Neural progenitor cell (in vitro differentiated cells): ENCODE measurements around the gene CELF4. TPM values are rescaled to one million over a fixed set of nuclear protein-coding genes. Genes with fewer than 3 reads are reported as not detected.

Experiments
- DNase-seq: peaks from one replicate; pipeline ENCODE4 v3.0.0-alpha.2; 2016; ENCODE audit warnings: low spot score
- H2AFZ ChIP-seq: fragments of 200-600 bp; sonication (generic); replicated peaks from 2 replicates; pipeline ENCODE4 v1.6.1; 2016; ENCODE audit warnings: antibody characterized with exemption
- H3F3A ChIP-seq: fragments of 200-600 bp; sonication (generic); 2 replicates; pipeline ENCODE4 v1.6.1; 2016; ENCODE audit warnings: antibody characterized with exemption, low read depth
- H3K27ac ChIP-seq: fragments of 200-600 bp; sonication (generic); 2 replicates; pipeline ENCODE4 v1.5.1; 2016; ENCODE audit warnings: mild to moderate bottlenecking
- H3K27me3 ChIP-seq: fragments of 200-600 bp; sonication (generic); 2 replicates; pipeline ENCODE4 v1.6.1; 2016; ENCODE audit warnings: mild to moderate bottlenecking, moderate library complexity
- H3K36me3 ChIP-seq: fragments of 200-600 bp; sonication (generic); 2 replicates; pipeline ENCODE4 v1.5.1; 2016
- H3K4me1 ChIP-seq: fragments of 200-600 bp; sonication (generic); 2 replicates; pipeline ENCODE4 v1.6.1; 2016; ENCODE audit warnings: mixed run types
- H3K4me2 ChIP-seq: fragments of 200-600 bp; sonication (generic); 2 replicates; pipeline ENCODE4 v1.6.1; 2016
- H3K4me3 ChIP-seq: fragments of 200-600 bp; sonication (generic); 2 replicates; pipeline ENCODE4 v1.5.1; 2016
- H3K79me2 ChIP-seq: fragments of 200-600 bp; sonication (generic); 2 replicates; pipeline ENCODE4 v1.6.1; 2016; ENCODE audit warnings: low read depth
- H3K9ac ChIP-seq: fragments of 200-600 bp; sonication (generic); 2 replicates; pipeline ENCODE4 v1.6.1; 2016
- H3K9me3 ChIP-seq: fragments of 200-600 bp; sonication (generic); 2 replicates; pipeline ENCODE4 v1.5.1; 2016; ENCODE audit warnings: low read depth
- H4K20me1 ChIP-seq: fragments of 200-600 bp; sonication (generic); 2 replicates; pipeline ENCODE4 v1.6.1; 2016; ENCODE audit warnings: low read depth
- H3K27ac Mint-ChIP-seq: 3 replicates; pipeline ENCODE4 v1.8.0; 2021; ENCODE audit warnings: mixed read lengths
- H3K27me3 Mint-ChIP-seq: 2 replicates; pipeline ENCODE4 v1.8.0; 2022; ENCODE audit warnings: low read depth, mild to moderate bottlenecking, inconsistent platforms, moderate library complexity, mixed read lengths; ENCODE audit not compliant: insufficient read depth
- H3K36me3 Mint-ChIP-seq: 3 replicates; pipeline ENCODE4 v1.8.0; 2021; ENCODE audit warnings: mixed read lengths
- H3K4me1 Mint-ChIP-seq: 3 replicates; pipeline ENCODE4 v1.8.0; 2021; ENCODE audit warnings: mixed read lengths
- H3K4me3 Mint-ChIP-seq: 3 replicates; pipeline ENCODE4 v1.8.0; 2021; ENCODE audit warnings: mild to moderate bottlenecking, moderate library complexity, mixed read lengths
- H3K9me3 Mint-ChIP-seq: 3 replicates; pipeline ENCODE4 v1.8.0; 2020; ENCODE audit warnings: mixed read lengths
- EZH2 ChIP-seq: fragments of 200-600 bp; sonication (generic); IDR thresholded peaks from 2 replicates; pipeline ENCODE4 v1.6.1; 2017; ENCODE audit warnings: antibody characterized with exemption, mild to moderate bottlenecking, moderate library complexity
- EZH2phosphoT487 ChIP-seq: fragments of 200-600 bp; sonication (generic); IDR thresholded peaks from 2 replicates; pipeline ENCODE4 v1.6.1; 2017; ENCODE audit warnings: antibody characterized with exemption
- total RNA-seq: library from RNA; depleted of rRNA; stranded (reverse); fragments of >200 nt; gene quantifications from 2 replicates; pipeline ENCODE4 v1.2.3, GENCODE V29; 2015; ENCODE audit warnings: low replicate concordance
- TF ChIP-seq, protein P1 (sequence below): fragments of 200-600 bp; sonication (generic); IDR thresholded peaks from 2 replicates; pipeline ENCODE4 v1.5.1; 2017; ENCODE audit warnings: antibody characterized with exemption, mild to moderate bottlenecking

Gene CELF4
- total RNA-seq, 1 donor from 2014 or later = 1.8 TPM

DNA sequence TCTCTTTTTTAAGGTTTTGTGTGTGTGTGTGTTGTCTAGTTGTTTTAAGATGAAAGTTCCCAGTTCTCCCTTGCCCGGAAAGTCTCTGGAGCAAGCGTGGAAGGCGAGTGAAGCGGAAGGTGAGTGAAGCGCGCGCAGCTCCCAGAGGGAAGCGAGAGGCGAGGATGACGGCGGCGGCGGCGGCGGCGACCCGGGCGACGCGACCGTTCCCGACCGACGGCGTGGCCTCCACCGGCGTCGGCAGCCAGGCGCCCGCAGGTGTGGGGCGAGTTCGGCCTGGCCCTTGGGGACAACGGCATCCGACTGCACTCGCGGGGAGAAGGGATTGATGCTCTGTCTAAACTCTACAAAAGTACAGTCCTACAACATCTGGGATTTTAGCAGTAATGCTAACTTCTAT lies 321.9 kb downstream of the CELF4 start:
- Mint-ChIP-seq H3K4me1 (peaks cover 5% of the 10 kb centered on the region), H3K36me3 (no peaks in the 10 kb centered on the region), H3K27ac (no peak overlapping the region), H3K4me3 (peak overlapping the region; percentile 11), H3K9me3 (no peaks in the 10 kb centered on the region), H3K27me3 (peaks cover 18% of the 10 kb centered on the region)
- H3K4me3 ChIP-seq = no peak overlapping the region
- no peak overlapping the region for H3K27ac ChIP-seq
- H4K20me1 ChIP-seq = peaks cover 3% of the 10 kb centered on the region
- no peak overlapping the region for H3K9ac ChIP-seq
- H3K79me2 ChIP-seq = no peaks in the 10 kb centered on the region
- peak; percentile 67 for DNase-seq
- TF ChIP-seq EZH2 (peak; percentile 63), EZH2phosphoT487 (no peak)
- H3K4me2 ChIP-seq = peak overlapping the region; percentile 68
- peaks cover 39% of the 10 kb centered on the region for H3K27me3 ChIP-seq
- H2AFZ ChIP-seq = no peak overlapping the region
- no peaks in the 10 kb centered on the region for H3K36me3 ChIP-seq
- no peaks in the 10 kb centered on the region for H3K9me3 ChIP-seq
- H3K4me1 ChIP-seq = no peaks in the 10 kb centered on the region
- no peaks in the 10 kb centered on the region for H3F3A ChIP-seq

DNA sequence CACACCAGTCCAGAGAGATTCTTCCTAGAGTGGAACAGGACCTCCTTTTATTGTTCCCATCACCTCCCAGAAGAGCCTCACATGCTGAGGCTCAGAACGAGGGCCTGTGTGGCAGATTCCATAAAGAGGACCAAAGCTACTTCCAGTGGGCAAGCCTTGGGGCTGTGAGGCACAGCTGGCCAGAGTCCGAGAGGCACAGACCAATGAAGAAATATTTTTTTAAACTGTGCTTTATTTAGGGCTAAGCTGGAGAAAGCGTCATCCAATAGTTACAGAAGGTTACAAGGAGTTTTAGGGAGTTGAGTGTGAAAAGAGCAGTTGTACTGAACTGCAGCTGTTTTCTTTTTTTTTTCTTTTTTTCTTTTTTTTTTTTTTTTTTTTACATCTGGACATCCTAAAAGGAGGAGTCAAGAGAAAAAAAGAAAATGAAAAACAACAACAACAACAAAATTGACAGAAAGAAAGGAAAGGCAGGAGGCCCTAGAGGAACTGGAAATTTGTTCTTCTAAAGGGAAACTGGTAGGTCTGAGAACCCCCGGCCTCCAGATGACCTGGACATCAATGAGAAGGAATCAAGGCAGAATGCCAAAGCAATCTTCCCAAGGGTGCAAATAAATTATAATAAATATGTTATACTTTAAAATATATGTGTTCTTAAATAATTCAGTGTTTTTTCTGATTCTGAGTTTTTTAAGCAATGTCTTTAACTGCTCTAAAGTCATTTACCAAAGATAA lies 322.6 kb downstream of the CELF4 start:
- no peak overlapping the region for H3K4me3 Mint-ChIP-seq
- Histone ChIP-seq H3K4me2 (peak overlapping the region; percentile 68), H3F3A (no peaks in the 10 kb centered on the region), H2AFZ (no peak overlapping the region), H3K79me2 (no peaks in the 10 kb centered on the region), H3K27me3 (peaks cover 39% of the 10 kb centered on the region), H3K36me3 (no peaks in the 10 kb centered on the region), H3K9ac (no peak overlapping the region), H3K4me3 (no peak overlapping the region), H4K20me1 (peaks cover 3% of the 10 kb centered on the region), H3K4me1 (no peaks in the 10 kb centered on the region), H3K9me3 (no peaks in the 10 kb centered on the region), H3K27ac (no peak overlapping the region)
- no peak for TF ChIP-seq EZH2
- TF ChIP-seq, protein P1, sequence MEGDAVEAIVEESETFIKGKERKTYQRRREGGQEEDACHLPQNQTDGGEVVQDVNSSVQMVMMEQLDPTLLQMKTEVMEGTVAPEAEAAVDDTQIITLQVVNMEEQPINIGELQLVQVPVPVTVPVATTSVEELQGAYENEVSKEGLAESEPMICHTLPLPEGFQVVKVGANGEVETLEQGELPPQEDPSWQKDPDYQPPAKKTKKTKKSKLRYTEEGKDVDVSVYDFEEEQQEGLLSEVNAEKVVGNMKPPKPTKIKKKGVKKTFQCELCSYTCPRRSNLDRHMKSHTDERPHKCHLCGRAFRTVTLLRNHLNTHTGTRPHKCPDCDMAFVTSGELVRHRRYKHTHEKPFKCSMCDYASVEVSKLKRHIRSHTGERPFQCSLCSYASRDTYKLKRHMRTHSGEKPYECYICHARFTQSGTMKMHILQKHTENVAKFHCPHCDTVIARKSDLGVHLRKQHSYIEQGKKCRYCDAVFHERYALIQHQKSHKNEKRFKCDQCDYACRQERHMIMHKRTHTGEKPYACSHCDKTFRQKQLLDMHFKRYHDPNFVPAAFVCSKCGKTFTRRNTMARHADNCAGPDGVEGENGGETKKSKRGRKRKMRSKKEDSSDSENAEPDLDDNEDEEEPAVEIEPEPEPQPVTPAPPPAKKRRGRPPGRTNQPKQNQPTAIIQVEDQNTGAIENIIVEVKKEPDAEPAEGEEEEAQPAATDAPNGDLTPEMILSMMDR = no peak
- no peak for TF ChIP-seq EZH2phosphoT487
- H3K36me3 Mint-ChIP-seq = no peaks in the 10 kb centered on the region
- H3K27me3 Mint-ChIP-seq = peaks cover 20% of the 10 kb centered on the region
- no peak for DNase-seq
- peaks cover 2% of the 10 kb centered on the region for H3K4me1 Mint-ChIP-seq
- no peak overlapping the region for H3K27ac Mint-ChIP-seq
- no peaks in the 10 kb centered on the region for H3K9me3 Mint-ChIP-seq

DNA sequence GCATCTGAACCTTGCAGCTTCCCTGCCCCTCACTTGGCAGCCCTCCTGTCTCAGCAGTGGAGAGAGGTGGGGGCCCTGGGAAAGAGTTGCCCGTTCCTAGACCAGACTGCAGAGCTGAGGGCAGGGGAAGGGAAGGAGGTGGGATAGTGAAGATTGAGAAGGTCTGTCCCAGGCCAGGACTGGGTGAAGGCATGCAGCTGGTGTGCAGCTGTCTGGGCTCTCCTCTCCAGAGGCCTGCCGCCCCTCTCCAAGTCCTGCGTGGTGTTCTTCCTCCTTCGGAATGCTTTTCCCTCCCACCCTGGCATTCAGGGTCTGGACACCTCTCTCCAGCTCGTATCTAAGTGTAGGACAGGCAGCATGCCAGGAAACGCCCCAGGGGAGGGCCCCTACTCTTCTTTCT lies 323.5 kb downstream of the CELF4 start:
- H3K4me3 ChIP-seq = no peak overlapping the region
- no peak overlapping the region for H3K4me3 Mint-ChIP-seq
- H3K27ac ChIP-seq = no peak overlapping the region
- H3K36me3 Mint-ChIP-seq = no peaks in the 10 kb centered on the region
- no peaks in the 10 kb centered on the region for H3K79me2 ChIP-seq
- no peak overlapping the region for H2AFZ ChIP-seq
- TF ChIP-seq EZH2 = no peak
- TF ChIP-seq EZH2phosphoT487 = no peak
- TF ChIP-seq, protein P1 = no peak
- H3K27me3 ChIP-seq = peaks cover 39% of the 10 kb centered on the region
- H3K4me1 ChIP-seq = no peaks in the 10 kb centered on the region
- peaks cover 18% of the 10 kb centered on the region for H3K27me3 Mint-ChIP-seq
- H3K9me3 ChIP-seq = no peaks in the 10 kb centered on the region
- no peak overlapping the region for H3K27ac Mint-ChIP-seq
- H3K4me1 Mint-ChIP-seq = peaks cover 2% of the 10 kb centered on the region
- H4K20me1 ChIP-seq = peaks cover 3% of the 10 kb centered on the region
- no peaks in the 10 kb centered on the region for H3K9me3 Mint-ChIP-seq
- H3K9ac ChIP-seq = no peak overlapping the region
- no peak overlapping the region for H3K4me2 ChIP-seq
- no peaks in the 10 kb centered on the region for H3F3A ChIP-seq
- DNase-seq = no peak
- no peaks in the 10 kb centered on the region for H3K36me3 ChIP-seq
